ENCODE measurements around the gene CTH. TPM values are rescaled to one million over a fixed set of nuclear protein-coding genes. Genes with fewer than 3 reads are reported as not detected.

The CTH gene
- total RNA-seq: 1.3 and 1.7 TPM in 2 replicates

GRCh38 chr1:70410604-70411359, at the start of gene CTH:
Gene CTH, plus strand, starts transcription at chr1:70411268. Its CDS starts 148 bp downstream, at chr1:70411416.

Other genes starting within 250 kb of the CTH start
- 11.3 and 15.3 TPM in 2 replicates for gene LRRC40, start 205.7 kb upstream of the CTH start, total RNA-seq
- gene SRSF11, start 189.9 kb upstream of the CTH start, total RNA-seq: 93.2 and 115 TPM in 2 replicates
- gene ANKRD13C, start 56.5 kb upstream of the CTH start, total RNA-seq: 22.8 and 26.0 TPM in 2 replicates

All from bronchial smooth muscle cell (primary cell).